Suppressor macrophage treated with lipopolysaccharide for 4 hours (primary cell): Measurements from ENCODE around the gene GUCY2D.
"Not testable (repeated sequence)": the region's sequence is repeated elsewhere in the genome, so short reads cannot be mapped to it uniquely, and the experiment has no call there.

ENCODE experiments used
- DNase-seq: peaks from one replicate; pipeline ENCODE4 v3.0.0-alpha.2; 2020

The GUCY2D gene

DNA sequence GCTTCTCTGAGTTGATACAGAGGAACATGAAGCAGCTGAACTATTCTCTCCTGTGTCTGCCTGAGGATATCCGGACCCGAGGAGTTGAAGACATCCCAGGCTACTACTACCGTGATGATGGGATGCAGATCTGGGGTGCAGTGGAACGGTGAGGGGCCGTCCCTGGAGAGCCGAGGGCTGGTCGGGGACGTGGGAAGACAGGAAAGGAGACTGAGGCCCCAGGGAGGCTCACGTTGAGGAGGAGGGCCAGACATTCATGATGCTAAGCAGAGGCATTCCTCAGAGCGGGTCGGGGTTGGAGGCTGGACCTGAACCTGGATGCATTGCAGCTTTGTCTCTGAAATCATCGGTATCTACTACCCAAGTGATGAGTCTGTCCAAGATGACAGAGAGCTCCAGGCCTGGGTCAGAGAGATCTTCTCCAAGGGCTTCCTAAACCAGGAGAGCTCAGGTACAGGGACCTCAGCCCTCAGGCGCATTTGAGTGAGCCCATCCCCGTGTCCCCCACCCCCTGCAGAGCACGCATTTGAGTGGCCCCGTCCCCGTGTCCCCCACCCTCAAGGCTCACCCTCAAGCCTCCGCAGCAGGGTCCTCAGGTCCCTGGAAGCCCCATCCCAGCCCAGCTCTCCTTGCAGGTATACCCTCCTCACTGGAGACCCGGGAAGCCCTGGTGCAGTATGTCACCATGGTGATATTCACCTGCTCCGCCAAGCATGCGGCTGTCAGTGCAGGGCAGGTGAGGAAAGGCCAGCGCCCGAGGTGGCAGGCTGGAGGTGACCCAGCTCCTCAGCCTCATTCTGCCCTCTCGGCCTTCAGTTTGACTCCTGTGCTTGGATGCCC, 44.7 kb downstream of the GUCY2D start:
- DNase-seq: no peak

- no peak for DNase-seq
Measured at GRCh38 chr17:8047769-8048110, 45.3 kb downstream of the GUCY2D start.

DNA sequence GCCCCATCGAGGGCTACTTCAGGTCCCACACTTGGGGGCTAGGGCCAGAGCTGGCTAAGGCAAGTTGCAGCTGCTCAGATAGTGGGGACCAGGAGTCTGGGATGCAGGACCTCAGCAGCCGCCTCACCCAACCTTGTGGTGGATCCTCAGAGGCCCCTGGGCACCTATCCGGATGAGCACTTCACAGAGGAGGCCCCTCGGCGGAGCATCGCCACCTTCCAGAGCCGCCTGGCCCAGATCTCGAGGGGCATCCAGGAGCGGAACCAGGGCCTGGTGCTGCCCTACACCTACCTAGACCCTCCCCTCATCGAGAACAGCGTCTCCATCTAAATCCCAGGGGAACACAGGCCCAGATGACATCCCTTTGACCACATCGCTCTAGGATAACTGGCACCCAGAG, 45.8 kb downstream of the GUCY2D start:
- DNase-seq: no peak

DNA sequence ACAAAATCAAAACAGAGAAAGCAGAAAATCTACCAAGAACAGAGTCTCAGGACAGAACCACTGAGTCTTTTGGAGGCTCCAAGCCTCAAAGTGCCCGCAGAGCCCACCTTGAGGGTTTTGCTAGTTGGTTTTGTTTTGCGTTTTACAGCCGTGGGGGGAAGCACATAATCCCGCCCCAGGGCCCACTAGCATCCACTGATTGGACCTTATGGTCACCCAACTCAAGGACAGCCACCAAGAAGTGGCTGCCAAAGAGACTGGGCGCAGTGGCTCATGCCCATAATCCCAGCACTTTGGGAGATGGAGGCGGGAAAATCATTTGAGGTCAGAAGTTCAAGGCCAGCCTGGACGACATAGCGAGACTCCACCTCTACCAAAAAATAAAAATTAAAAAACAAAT, 46.3 kb downstream of the GUCY2D start:
- DNase-seq: no peak

DNA sequence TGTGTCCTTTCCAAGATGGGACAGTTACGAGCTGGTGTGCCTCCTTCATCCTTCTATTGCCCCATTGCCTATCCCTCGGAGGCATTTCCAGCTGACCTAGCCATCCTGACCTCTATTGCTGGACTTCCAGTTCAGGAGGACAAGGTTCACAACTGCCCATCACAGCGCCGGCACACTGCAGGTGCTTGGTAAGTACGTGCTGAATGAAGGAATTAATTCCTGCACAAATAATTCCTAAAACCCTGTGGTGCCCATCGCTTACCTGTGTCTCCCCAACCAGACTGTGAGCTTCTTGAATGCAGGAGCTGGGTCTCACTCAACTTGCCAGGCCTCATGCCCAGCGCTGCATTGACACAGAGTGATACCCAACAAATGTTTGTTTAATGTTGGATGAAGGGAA, 49.4 kb downstream of the GUCY2D start:
- no peak for DNase-seq

GRCh38 chr17:8052256-8053252, 50.1 kb downstream of the GUCY2D start:
- DNase-seq: no peak

DNA sequence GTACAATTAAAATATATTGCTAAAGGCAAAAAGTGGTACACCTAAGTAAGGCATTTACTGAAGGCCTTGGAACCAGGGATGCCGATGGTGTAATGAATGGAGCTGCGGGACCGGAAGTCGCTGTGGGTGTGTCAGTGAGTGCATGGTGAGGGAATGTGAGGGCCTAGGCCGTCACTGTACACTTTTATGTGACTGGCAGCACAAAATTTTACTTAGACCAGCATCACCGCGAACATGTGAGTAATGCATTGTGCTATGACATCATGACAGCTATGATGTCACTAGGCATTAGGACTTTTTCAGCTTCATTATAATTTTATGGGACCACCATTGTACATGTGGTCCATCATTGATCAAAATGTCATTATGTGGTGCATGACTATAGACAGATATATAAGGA, 51.2 kb downstream of the GUCY2D start:
- no peak for DNase-seq

DNA sequence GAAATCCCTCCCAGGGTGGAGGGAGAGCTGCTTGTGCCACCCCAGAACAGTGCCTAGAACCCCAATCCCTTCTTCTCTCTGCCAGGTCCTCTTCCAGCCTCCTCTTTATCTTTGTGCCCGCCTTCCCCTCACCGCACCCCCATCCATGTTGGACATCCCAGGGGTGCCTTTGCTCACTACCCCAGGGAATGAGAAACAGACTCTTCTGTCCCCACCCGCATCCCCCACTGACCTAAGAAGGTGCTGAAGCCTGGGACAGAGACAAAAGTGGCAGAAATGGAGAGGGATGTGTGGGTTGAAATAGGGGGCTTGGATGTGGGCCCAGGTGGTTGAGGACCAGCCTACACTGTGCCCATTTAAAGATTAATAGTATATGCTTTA, 53.4 kb downstream of the GUCY2D start:
- no peak for DNase-seq

- DNase-seq: peak; percentile 92
Measured at GRCh38 chr17:8056232-8056975, 54.0 kb downstream of the GUCY2D start.

- DNase-seq: no peak
Measured at GRCh38 chr17:8056976-8057625, 54.7 kb downstream of the GUCY2D start.

- peak; percentile 89 for DNase-seq
Measured at GRCh38 chr17:8057691-8058114, 55.3 kb downstream of the GUCY2D start.

DNA sequence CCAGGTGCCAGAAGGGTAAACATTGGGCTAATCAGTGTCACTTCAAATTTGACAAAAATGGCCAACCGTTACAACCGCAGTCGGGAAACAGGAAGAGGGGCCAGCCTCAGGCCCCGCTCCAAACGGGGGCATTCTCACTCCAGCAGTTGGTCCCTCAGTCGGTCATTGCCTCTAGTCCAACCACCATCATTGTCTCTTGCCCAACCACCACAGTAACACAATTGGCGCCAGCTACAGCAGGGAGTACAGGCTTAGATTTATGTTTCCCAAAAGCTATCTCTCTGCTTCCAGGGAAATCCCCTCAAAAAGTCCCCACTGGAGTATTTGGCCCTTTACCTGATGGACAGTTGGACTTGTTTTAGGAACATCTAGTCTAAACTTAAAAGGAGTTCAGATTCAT, 56.7 kb downstream of the GUCY2D start:
- DNase-seq: peak; percentile 17

DNA sequence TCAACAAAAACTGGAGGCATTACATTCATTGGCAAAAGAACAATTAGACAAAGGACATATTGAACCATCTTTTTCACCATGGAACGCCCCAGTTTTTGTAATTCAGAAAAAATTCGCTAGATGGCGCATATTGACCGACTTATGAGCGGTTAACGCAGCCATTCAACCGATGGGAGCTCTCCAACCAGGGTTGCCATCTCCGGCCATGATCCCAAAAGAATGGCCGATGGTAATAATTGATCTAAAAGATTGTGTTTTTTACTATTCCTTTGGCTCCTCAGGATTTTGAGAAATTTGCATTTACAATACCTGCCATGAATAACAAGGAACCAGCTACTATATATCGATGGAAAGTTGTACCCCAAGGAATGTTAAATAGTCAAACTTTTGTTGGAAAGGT, 57.9 kb downstream of the GUCY2D start:
- peak; percentile 92 for DNase-seq

- not testable (repeated sequence) for DNase-seq
Measured at GRCh38 chr17:8061851-8062250, 59.4 kb downstream of the GUCY2D start.

DNA sequence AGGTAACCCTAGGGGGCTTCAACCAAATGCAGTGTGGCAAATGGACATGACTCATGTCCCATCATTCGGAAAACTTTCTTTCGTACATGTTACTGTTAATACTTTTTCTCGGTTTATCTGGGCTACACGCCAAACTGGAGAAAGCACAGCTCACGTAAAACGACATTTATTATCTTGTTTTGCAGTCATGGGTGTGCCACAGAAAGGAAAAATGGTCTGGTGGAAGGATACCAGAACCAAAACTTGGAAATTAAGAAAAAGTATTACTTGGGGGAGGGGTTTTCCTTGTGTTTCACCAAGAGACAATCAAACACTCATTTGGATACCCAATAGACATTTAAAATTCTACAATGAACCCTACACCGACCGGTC, 60.0 kb downstream of the GUCY2D start:
- no peak for DNase-seq

DNA sequence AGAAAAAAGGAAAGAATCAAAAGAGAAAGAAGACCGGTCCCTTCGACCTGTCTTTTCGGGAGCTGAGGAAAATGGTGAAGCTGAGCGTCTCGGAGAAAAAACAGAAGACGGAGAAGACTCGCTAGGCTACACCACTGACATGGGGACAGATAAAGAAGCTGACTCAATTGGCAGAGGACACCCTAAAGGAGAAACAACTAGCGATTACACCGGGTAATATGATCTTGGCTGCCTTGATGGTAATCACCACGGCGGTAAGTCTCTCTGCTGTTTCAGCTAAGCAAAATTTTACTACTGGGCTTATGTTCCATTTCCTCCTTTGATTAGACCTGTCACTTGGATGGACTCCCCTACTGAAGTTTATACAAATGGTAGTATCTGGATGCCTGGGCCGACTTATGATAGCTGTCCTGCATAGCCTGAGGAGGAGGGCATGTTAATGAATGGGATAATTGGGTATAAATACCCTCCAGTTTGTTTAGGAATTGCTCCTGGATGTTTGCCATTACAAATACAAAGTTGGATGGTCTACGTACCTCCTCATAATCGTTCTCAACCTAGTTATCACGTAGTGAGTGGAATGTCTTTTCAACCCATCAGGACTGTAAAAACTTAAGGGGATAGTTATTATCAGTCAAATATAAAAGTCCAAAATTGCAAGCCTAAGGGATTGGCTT, 60.5 kb downstream of the GUCY2D start:
- no peak for DNase-seq

GRCh38 chr17:8063761-8064534, 61.5 kb downstream of the GUCY2D start:
- DNase-seq: no peak

- DNase-seq: no peak
Measured at GRCh38 chr17:8064561-8065019, 62.2 kb downstream of the GUCY2D start.

- no peak for DNase-seq
Measured at GRCh38 chr17:8066841-8067775, 64.7 kb downstream of the GUCY2D start.

GRCh38 chr17:8067806-8068205, 65.4 kb downstream of the GUCY2D start:
- peak; percentile 39 for DNase-seq
